ENCODE results near the gene ARHGAP44.
"Not testable (repeated sequence)": the region's sequence is repeated elsewhere in the genome, so short reads cannot be mapped to it uniquely, and the experiment has no call there.

The ARHGAP44 gene

DNA sequence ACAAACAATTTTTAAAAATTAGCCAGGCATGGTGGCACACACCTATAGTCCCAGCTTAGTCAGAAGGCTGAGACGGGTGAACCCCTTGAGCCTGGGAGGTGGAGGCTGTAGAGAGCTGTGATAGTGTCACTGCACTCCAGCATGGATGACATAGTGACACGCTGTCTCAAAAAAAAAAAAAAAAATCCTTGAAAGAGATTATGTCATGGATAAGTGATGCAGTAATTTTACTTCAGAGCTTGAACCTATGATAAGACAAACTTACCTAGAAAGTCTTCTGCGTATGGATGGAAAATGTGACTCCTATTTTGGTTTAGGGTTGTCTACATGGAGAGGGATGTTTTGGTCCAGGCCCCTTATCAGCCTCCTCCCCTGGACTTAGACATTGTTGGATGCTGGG, 176.7 kb downstream of the ARHGAP44 start:
- no peak for DNase-seq

DNA sequence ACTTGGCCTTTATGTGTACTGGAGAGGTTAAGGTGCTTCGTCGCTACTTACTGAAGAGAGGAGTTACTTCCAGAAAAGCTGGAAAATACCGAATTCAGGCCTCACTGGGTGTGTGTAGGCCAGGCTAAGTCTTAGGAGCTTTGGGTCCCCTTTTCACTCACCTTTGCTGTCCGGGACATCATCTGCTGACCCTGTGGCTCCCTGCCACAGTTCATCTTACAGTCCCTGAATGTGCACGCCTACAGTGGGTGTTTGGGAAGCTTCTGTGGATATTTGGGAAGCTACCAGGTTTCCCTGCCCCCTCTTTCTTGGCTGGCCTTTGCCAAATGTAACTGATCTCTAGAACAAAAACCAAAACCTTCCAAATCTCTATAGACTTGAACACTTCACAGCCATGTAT, 177.1 kb downstream of the ARHGAP44 start:
- DNase-seq: no peak

DNA sequence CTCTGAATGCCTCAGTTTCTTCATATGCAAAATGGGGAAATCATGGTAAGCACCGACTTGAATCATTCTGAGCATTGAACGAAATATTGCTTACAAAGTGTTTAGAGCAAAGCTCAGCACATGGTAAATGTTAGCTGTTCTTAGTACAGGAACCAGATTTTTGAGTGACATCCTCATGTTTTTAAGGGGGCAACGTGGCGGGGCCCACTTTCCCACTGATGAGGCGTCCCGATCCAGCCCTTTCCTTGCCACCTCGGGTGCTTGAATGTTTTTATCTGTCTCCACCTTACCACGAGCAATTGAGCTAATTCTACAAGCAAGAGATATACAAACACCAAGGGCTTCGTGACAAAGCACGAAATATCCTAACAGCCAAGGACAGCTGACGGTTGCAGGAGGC, 178.7 kb downstream of the ARHGAP44 start:
- DNase-seq: no peak

DNA sequence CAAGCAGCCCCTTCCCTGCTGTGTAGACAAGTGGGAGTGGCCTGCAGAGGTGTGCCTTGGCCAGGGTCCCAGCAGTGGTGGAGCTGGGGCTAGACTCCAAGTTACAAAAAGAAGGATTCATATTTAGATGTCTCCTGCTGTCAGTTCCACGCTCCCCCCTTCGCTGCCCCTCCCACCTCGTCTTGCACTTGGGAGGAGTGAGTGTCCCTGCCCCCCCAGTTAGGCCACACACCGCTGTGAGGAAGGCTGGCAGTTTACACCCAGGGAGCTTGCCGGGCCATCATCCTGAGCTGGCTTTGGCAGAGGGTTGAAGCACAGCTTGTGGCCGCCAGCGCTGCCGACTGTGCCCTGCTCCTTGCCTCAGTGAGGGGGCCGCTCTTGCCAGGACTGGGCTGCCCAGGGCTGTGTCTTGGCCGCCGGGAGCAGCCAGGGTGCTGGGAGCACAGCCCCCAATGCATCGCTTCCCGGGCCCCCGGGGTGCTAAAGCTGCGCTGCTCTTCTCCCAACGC, 184.3 kb downstream of the ARHGAP44 start:
- no peak for DNase-seq

DNA sequence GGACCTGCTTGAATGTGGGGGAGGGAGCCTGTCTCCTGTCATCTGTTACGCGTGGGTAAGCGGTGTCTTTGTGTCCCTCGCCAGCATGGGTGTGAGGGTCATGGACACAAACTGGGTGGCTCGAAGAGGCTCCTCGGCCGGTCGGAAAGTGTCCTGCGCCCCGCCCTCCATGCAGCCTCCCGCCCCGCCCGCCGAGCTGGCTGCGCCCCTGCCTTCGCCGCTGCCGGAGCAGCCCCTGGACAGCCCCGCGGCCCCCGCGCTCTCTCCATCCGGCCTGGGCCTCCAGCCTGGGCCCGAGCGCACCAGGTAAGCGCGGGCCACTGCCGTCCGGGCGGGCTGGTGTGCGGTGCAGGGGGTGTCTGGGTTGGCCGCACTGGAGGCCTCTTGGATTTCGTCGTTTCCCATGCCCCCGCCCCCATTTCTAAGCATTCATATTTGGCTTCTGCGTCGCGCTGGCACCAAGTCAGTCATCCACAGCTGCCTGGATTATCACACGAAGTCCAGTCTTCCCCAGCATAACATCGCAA, 184.8 kb downstream of the ARHGAP44 start:
- DNase-seq: no peak

DNA sequence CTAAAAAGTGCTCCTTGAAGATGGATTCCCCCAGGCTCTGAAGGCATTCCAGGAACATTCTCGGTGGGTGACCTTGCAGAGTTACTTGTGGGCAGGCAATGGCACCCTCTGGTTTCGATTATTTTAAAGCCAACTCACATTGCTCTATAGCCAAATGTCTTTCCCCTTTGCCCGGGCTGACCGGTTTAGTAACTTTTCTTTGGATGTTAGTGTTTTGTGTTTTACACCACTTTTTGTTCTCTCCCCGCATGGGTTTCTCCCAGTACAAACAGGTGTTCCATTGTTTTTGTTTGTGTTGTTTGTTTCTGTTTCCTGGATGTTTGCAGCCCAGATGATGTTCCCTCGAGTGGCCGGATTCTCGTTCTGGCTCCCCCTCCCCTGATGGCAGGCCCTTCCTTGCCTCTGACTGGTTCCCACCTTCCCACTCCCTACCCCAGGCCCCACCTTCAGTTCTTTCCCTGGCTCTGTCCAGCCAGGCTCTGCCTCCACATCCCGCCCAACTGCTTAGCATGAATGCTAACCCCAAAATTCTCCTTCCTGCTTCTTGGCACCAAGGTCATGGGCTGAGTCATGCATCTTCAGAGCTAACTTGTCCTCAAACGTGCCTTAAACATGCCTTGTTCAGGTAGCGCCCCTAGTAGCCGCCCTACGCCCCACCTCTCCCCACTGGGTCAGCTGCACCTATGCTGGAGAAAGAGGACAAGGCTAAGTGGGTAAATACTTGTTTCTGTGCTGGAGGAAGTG, 187.9 kb downstream of the ARHGAP44 start:
- no peak for DNase-seq

DNA sequence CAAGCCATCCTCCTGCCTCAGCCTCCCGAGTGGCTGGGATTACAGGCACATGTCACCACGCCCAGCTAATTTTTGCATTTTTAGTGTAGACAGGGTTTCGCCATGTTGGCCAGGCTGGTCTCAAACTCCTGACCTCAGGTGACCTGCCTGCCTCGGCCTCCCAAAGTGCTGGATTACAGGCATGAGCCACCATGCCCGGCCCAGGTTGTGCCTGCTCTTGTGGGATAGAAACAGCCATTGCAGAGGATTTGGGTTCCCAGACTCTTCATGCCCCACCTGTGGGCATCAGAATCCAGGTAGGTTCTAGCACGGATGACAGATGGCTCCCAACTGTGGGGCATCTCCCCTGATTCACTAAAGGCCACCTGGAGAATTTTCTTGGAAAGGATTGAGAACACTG, 189.5 kb downstream of the ARHGAP44 start:
- DNase-seq: not testable (repeated sequence)

DNA sequence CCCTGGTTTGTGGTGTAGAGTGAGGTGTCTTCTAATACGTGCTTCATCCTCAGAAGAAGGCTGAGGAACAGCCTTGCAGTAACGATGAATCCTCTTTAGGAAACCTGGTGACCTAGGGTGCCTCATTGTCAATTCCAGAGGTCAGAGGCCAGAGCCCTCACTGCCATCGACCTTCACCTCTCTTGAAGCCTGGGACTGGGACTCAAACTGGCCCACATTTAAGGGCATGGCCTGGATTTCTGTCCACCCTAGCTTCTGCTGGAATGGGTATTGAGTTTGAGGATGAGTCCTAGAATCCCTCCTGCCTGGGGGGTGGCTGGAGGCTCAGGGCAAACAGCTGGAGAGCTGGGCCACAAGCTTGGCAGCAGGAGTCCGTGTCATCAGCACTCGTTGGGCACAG, 189.9 kb downstream of the ARHGAP44 start:
- no peak for DNase-seq

DNA sequence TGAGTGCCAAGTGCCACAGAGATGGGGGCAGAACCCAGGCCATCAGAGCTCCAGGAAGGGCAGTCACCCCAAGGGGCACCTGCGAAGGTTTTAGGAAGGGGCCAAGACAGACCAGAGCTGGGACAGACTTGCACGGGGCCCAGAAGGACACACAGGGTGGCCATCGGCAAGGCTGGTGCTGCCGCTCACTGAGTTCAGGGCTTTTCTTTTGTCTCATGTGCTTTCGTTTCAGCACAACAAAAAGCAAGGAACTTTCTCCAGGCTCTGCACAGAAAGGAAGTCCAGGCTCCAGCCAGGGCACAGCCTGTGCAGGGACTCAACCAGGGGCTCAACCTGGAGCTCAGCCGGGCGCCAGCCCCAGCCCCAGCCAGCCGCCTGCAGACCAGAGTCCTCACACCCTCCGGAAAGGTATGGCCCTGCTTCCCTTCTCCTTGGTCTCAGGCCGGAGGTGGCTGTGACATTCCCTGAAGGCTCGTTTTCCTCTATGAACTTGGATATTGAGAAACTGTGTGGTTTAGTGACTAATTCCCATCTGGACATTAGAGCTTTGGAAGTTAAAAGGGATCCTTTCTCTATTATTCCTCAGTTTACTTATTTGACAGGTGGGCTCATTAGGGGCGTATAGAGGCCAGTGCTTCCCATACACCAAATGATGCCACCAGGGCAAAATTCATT, 190.7 kb downstream of the ARHGAP44 start:
- DNase-seq: no peak

DNA sequence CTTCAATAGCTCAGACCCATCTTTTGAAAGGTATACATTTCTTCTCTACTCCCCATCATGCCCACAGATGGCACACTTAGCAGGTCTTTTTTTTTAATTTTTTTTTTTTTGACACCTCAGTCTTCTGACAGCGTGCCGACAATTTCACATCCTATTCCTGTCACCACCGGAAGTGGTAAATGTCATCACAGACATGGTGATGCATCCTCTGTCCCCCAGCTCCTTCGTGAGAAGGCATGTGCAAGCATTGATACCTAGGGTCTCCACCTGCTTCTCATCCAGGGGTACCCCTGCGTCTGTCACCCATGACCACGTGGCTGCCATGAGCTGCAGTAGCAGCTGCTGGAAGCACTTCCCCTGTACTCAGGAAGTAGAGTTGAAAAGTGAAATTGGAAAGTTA, 192.9 kb downstream of the ARHGAP44 start:
- no peak for DNase-seq

DNA sequence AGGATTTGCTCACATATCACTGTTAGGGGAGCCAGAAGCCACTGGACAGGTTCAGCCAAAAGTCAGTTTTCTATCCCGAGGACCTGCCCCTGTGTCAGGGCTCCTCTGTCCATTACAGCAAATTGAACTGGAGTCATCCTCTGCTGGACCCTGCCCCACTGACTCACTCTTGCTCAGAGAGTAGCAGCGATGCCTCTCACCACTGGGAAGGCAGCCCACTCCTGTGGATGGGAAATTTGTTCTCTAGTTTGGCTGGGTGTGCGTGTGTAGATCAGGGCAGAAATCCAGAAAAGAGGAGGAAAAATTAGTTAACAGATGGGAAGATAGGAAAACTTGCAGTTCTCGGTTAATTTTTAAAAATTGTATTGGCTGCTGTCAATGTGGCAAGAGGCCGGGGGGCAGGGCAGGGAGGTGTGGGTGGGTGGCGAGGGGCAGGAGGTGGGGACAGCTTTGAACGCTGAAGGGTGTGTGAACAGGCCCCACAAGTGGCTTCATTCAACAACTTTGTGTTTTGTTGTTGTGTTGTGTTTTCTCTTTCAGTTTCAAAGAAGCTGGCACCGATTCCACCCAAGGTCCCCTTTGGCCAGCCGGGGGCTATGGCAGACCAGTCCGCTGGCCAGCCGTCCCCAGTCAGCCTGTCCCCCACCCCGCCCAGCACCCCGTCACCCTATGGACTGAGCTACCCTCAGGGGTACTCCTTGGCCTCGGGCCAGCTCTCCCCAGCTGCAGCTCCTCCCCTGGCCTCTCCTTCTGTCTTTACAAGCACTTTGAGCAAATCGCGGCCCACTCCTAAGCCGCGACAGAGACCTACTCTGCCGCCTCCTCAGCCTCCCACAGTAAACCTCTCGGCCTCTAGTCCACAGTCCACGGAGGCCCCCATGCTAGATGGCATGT, 194.9 kb downstream of the ARHGAP44 start:
- DNase-seq: no peak

DNA sequence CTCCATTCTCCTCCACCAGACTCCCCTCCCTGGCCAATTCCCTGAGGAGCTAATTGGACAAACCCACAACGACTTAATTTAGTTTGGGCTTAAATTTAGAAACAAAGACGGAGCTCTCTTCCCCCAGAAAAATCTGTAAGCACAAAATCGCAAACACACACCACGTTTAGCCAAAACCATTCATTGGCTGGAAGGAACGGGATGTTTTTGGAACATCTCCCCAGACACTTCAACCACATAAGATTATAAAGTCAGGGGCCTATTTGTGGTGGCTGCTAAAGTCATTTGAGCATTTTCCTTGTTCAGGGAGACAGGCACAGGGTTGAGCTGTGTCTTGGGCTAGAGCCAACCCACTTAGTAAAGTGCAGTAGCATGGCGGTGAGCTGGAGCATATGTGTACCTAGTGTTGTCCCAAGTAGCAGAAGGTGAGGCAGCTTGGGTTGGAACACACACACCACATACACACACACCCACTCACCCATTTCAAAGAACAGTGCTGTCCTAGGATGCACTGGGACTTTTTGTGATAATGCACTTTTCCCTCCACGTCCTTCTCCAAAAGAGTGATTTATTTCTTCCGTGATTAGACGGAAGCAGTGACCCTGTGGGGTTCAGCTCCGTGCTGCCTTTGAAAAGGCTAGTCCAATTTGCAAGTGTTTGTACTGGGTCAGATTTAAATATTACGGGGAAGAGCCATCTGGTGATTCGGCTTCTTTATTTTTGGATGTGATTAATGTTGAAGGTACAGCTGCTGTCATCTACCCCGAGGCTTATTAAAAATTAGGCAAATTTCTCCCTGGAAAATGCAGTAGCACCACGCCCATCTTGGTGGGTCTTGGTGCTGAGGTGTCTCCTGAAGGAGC, 196.4 kb downstream of the ARHGAP44 start:
- DNase-seq: no peak

DNA sequence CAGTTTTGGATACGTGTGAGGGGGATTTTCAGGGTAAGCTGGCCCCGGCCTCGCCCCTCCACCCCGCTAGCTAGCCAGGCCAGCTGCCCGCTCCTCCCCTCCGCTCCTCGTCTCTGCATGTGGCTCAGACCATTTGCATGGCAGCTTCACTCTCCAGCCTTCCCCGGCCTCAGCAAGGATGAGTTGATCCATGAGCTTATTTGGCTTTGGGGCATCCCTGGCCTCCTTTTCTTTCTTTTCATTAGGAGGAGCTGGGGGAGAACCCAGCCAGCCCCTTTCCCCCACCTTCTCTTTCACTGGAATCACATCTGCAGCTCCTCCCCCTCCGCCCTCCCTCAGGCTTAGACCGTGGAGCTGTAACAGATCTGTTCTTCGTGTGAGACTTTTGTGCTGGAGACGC, 197.8 kb downstream of the ARHGAP44 start:
- DNase-seq: peak in 2 of 3 experiments; percentile 9 to 32

DNA sequence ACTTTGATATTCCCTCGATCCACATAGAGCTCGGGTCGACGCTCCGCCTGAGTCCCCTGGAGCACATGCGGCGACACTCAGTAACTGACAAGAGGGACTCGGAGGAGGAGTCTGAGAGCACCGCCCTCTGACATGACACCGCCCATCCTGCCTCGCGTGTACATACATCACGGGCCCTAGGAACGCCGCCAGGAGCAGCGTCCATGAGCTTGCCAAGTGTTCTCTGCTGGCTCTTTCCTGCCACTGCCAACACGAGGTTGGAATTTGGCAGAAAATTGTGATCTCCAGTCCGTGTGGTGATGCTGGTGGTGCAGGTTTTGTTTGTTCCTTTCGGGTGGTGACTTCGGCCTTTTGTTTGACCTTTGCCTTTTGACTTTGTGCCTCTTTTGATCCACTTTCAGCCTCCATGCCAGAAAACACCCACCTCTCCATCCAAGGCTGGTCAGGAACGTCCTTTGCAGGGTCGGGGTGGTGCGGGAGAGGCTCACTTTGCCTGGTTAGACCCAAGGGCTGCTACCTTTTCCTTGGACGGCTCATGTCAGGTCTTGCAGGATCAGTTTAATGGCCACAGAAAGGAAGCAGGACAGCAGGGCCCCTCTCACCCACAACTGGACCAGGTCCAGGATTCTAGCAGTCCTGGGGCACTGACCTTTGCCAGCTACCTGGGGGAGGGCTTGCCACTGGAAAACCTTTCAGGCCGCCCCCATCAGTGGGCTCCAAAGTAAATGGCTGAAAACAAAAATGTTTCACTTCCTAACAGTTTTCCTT, 200.9 kb downstream of the ARHGAP44 start:
- no peak for DNase-seq

DNA sequence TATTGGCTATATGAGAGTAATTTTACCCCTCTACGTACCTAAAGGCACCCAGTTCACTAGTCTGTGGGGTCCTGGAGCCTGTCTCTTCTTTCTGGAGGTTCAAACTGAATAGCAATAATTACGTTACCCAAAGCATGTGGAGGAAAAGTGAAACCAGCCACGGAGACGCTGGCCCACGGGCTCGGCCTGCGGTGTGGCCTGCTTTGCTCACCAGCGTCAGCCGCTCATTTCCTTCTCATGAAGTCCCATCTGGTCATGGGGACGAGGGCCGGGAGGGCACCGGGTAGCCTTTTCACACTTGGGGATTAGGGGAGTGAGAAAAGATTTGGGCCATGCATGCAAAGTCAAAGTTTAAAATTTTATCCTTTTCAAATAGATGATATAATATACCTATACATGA, 201.6 kb downstream of the ARHGAP44 start:
- no peak for DNase-seq

DNA sequence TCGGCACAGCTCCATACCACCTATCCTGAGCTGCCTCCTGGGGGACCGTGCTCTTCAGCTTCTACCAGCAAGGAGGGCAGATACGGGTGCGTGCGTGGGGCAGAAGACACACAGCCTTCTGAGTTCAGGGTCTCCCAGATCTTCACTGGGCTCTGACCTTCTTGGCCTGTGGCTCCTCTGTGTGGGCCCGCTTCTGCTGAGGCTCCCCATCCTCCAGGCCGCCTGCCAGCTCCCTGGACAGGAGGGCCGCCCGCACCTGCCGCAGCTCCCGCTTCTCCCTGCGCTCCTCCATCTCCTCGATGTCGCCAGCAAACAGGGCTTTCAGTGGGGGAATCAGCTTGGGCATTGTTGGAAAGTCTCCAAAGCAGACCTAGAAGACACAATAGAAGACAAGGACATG, 203.4 kb downstream of the ARHGAP44 start:
- no peak for DNase-seq

DNA sequence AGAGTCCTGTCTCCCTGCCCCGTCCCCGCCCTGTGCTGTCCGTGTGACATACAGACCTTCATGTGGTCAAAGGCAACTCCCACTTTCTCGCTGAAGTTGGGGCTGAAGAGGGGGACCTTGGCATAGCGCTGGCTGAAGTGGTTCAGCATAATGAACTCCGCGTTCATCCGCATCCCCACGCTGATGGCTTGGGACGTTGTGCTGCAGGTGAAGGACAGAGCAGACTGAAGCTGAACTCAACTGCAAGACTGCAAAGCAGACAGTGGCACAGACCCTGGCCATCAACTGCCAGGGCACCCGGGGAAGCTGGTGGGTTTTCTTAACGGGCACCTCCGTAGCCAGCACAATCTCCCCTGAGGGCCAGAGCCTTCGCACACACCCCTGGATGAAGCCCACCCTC, 204.3 kb downstream of the ARHGAP44 start:
- no peak for DNase-seq

DNA sequence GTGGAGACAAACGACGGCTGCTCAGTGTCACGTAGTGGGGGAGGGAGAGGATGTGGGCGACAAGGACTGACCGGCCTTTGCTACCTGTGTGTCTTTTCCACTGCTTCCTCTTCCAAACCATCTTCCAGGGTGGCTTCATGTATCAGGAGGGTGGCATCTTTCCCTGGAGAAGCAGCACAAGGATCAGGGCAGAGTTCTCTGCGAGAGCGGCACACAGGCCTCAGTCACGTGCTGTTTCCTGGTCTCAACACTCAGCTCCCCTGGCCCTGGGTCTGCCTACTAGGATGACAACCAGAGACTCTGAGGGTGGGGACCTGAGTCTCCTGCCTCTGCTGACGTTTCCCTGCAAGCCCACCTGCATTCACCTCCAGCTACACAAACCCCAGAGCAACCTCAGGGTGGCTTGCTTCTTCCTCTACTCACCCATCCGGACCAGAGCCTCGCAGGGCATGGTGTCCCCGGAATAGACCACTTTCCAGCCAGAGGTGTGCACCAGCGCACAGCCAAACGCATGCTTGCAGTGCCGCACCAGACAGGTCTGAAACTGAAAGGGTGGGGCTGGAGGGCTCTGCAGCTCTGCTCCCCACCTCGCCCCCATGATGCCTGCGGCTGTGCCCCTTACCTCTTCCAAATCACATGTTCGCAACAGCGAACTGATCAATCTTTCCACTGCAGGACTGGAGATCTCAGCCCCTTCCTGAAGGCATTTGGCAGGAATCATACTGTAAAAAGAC, 205.2 kb downstream of the ARHGAP44 start:
- no peak for DNase-seq

DNA sequence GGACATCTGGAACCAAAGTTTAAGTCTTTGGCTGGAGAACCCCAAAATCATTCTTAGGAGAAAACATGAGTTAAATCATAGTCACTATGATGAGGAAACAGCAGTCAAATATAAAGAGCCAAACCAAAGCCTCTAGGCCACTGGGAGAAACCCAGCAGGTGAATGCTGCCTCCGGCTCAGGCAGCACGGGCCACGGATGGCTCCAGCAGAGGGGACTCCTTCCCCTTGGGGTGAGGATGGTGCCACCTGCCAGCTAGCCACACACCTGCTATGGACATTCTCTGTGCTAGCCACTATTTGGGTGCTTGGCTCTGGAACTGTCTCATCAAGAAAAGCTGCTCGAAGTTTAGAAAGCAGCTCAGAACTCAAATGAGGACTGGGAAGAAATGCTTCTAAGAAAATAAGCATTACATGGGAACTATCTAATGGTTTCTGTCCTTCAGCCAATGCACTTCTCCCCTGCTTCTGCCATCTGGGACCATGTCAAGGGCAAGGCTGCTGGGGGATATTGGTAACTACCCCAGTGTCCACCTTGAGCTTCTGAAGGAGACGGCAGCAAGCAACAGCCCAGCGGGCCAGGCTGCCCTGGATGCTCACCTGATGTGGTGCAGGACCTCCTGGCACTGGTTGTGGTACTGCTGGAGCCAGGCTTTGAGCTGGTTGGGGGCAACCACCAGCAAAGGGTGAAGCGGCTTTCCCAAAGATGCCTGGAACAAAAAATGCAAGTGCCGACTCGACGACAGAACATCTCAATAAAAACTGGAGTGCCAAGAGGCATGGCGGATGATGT, 206.0 kb downstream of the ARHGAP44 start:
- no peak for DNase-seq

DNA sequence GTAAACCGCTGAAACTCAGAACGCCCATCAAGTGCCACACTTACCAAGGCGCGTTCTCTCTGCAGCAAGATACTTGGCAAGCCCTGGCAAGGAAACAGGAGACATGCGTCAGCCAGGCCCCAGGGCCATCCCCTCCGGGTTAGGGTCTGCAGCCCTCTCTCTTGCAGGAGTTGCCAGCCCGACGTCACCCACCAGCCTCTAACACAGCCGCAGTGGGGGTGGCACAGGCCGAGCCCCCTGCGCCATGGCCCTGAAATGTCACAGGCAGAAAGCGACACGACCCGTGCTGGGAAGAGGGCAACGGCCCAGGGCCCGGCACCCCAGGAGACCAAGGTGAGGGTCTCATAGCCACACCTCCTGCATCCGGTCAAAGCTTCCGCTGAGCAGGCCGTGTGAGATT, 206.6 kb downstream of the ARHGAP44 start:
- DNase-seq: no peak

All from NCI-H1417 (cell line).